IMR-90 (cell line): ENCODE results near the gene WNT9B. TPM values are rescaled to one million over a fixed set of nuclear protein-coding genes. Genes with fewer than 3 reads are reported as not detected.

Source experiments
- ATAC-seq: fragments of 200-7000 bp; cut with Tn5 transposase; 2 replicates; pipeline ENCODE4 v1.9.1; 2020; ENCODE audit warnings: low read depth, mild to moderate bottlenecking, moderate library complexity
- BruUV-seq: library from RNA; stranded (reverse); fragments of 400-500 nt; replicated peaks from 2 replicates; lab custom pipeline; 2021; lab: Mats Ljungman, UMichigan
- CTCF ChIA-PET: fragments of 300-600 bp; formaldehyde crosslinking; extraction: SDS; loops from one replicate; lab custom pipeline; 2021; ENCODE audit warnings: antibody characterized with exemption; lab: Yijun Ruan, JAX
- POLR2A ChIA-PET: fragments of 300-600 bp; sonication (Branson Sonifier 250); formaldehyde crosslinking; loops from one replicate; lab custom pipeline; 2022; ENCODE audit warnings: antibody characterized with exemption; ENCODE audit not compliant: unreplicated experiment; lab: Charles Lee
- DNase-seq: peaks from one replicate; pipeline ENCODE4 v3.0.0; 2013
- H2AFZ ChIP-seq: replicated peaks from 2 replicates; pipeline ENCODE3; 2013; ENCODE audit warnings: low read length, mild to moderate bottlenecking; ENCODE audit not compliant: poor library complexity
- H2AK5ac ChIP-seq: 2 replicates; pipeline ENCODE4 v1.6.1; 2013; ENCODE audit warnings: low read depth, low read length, inconsistent platforms
- H2AK9ac ChIP-seq: replicated peaks from 2 replicates; pipeline ENCODE3; 2013; ENCODE audit warnings: mild to moderate bottlenecking, low read depth, low read length, moderate library complexity; ENCODE audit not compliant: poor library complexity
- H2BK120ac ChIP-seq: 2 replicates; pipeline ENCODE4 v1.6.1; 2013; ENCODE audit warnings: low read depth, low read length, inconsistent platforms
- H2BK15ac ChIP-seq: 3 replicates; pipeline ENCODE4 v1.6.1; 2013; ENCODE audit warnings: low read depth, low read length, inconsistent platforms
- H2BK20ac ChIP-seq: 2 replicates; pipeline ENCODE4 v1.6.1; 2013; ENCODE audit warnings: low read depth, mild to moderate bottlenecking, inconsistent platforms, low read length, moderate library complexity
- H2BK5ac ChIP-seq: 2 replicates; pipeline ENCODE4 v1.6.1; 2013; ENCODE audit warnings: mild to moderate bottlenecking, low read depth, low read length, inconsistent platforms; ENCODE audit not compliant: poor library complexity, severe bottlenecking
- H3K14ac ChIP-seq: replicated peaks from 2 replicates; pipeline ENCODE4 v1.6.1; 2013; ENCODE audit warnings: low read depth, low read length, inconsistent platforms
- H3K18ac ChIP-seq: 2 replicates; pipeline ENCODE4 v1.6.1; 2013; ENCODE audit warnings: low read depth, low read length, control low read depth
- H3K23ac ChIP-seq: 2 replicates; pipeline ENCODE4 v1.6.1; 2013; ENCODE audit warnings: low read depth, low read length, inconsistent platforms
- H3K27ac ChIP-seq: 2 replicates; pipeline ENCODE4 v1.5.1; 2013; ENCODE audit warnings: mild to moderate bottlenecking, control low read depth, low read length; ENCODE audit not compliant: insufficient read depth
- H3K27me3 ChIP-seq: 2 replicates; pipeline ENCODE4 v1.6.1; 2013; ENCODE audit warnings: low read length; ENCODE audit not compliant: control insufficient read depth, insufficient read depth
- H3K36me3 ChIP-seq: 2 replicates; pipeline ENCODE4 v1.6.1; 2013; ENCODE audit warnings: low read length, mixed read lengths; ENCODE audit not compliant: control insufficient read depth, insufficient read depth
- H3K4ac ChIP-seq: 2 replicates; pipeline ENCODE4 v1.6.1; 2013; ENCODE audit warnings: low read depth, low read length, inconsistent platforms
- H3K4me1 ChIP-seq: 2 replicates; pipeline ENCODE4 v1.6.1; 2013; ENCODE audit warnings: low read length, mixed read lengths; ENCODE audit not compliant: control insufficient read depth, insufficient read depth
- H3K4me2 ChIP-seq: 2 replicates; pipeline ENCODE4 v1.6.1; 2013; ENCODE audit warnings: low read depth, mild to moderate bottlenecking, control low read depth, low read length, moderate library complexity
- H3K4me3 ChIP-seq: 2 replicates; pipeline ENCODE4 v1.5.1; 2013; ENCODE audit warnings: low read depth, mild to moderate bottlenecking, control low read depth, low read length, moderate library complexity; ENCODE audit not compliant: insufficient read depth
- H3K56ac ChIP-seq: 2 replicates; pipeline ENCODE4 v1.6.1; 2013; ENCODE audit warnings: low read length, inconsistent platforms; ENCODE audit not compliant: insufficient read depth; ENCODE audit errors: extremely low read depth
- H3K79me1 ChIP-seq, 2 experiments: 2 replicates each; pipeline ENCODE4 v1.6.1; 2013; ENCODE audit warnings: low read length in 2 of 2, inconsistent platforms in 1 of 2, low read depth in 1 of 2
- H3K9ac ChIP-seq: 2 replicates; pipeline ENCODE4 v1.6.1; 2013; ENCODE audit warnings: low read depth, low read length, control low read depth
- H3K9me1 ChIP-seq: 2 replicates; pipeline ENCODE4 v1.6.1; 2013; ENCODE audit warnings: low read length, inconsistent platforms; ENCODE audit not compliant: insufficient read depth
- H3K9me3 ChIP-seq: 2 replicates; pipeline ENCODE4 v1.6.1; 2013; ENCODE audit warnings: low read length; ENCODE audit not compliant: control insufficient read depth, insufficient read depth
- H4K20me1 ChIP-seq: 2 replicates; pipeline ENCODE4 v1.6.1; 2013; ENCODE audit warnings: low read length, inconsistent platforms; ENCODE audit not compliant: insufficient read depth
- H4K5ac ChIP-seq: 2 replicates; pipeline ENCODE4 v1.6.1; 2013; ENCODE audit warnings: mild to moderate bottlenecking, low read depth, low read length, control low read depth
- H4K8ac ChIP-seq, 2 experiments: 2 replicates each; pipeline ENCODE4 v1.6.1; 2013; ENCODE audit warnings: low read depth in 2 of 2, low read length in 2 of 2, control low read depth in 1 of 2, inconsistent platforms in 1 of 2
- H4K91ac ChIP-seq: 2 replicates; pipeline ENCODE4 v1.6.1; 2013; ENCODE audit warnings: low read depth, low read length, inconsistent platforms; ENCODE audit not compliant: insufficient read depth
- CEBPB ChIP-seq: IDR thresholded peaks from 2 replicates; pipeline ENCODE4 v1.6.1; 2012; ENCODE audit warnings: low read depth, low read length, improper control_type of control experiment
- CTCF ChIP-seq: conservative IDR thresholded peaks from 2 replicates; pipeline ENCODE4 v1.5.1; 2012; ENCODE audit warnings: mild to moderate bottlenecking, low read depth, low read length, improper control_type of control experiment
- WGBS, 2 experiments: methylation state at CpG; one replicate each; pipeline versions ENCODE4 v1.1.5 to v1.1.7; 2013; ENCODE audit warnings: missing lambda C conversion rate in 2 of 2; ENCODE audit not compliant: insufficient read length in 1 of 2; ENCODE audit errors: extremely low coverage in 2 of 2; 5-methylcytosine and 5-hydroxymethylcytosine counted together
- dilution Hi-C: fragments of 300-500 bp; cut with HindIII; formaldehyde crosslinking; loops from one replicate; pipeline ENCODE4 v1.14.3; 2018; ENCODE audit warnings: low sequenced_read_pairs; ENCODE audit not compliant: unreplicated experiment
- in situ Hi-C: fragments of 300-500 bp; cut with MboI; formaldehyde crosslinking; loops from 3 replicates; pipeline ENCODE4 v1.14.3; 2019; ENCODE audit warnings: low sequenced_read_pairs, inconsistent platforms, mixed read lengths
- intact Hi-C: fragments of 100-400 bp; cut with micrococcal nuclease; formaldehyde crosslinking; loops from 2 replicates; pipeline ENCODE4 v1.10.0; 2022
- polyA plus RNA-seq, 3 experiments: library from polyadenylated mRNA; depleted of rRNA; stranded (reverse); fragments of >200 nt; gene quantifications; 2 replicates each; pipeline ENCODE4 v1.2.3, GENCODE V29; 2012; ENCODE audit warnings: low replicate concordance in 1 of 3
- total RNA-seq: library from RNA; depleted of rRNA; stranded (reverse); fragments of >200 nt; gene quantifications from 2 replicates; pipeline ENCODE4 v1.2.3, GENCODE V29; 2012

The WNT9B gene
- total and polyA plus RNA-seq, 2 of the 4 experiments (the other 2 are of a cell fraction): not detected

- H2BK120ac ChIP-seq: no peak overlapping the region
- CTCF ChIA-PET: interaction anchor here (0.5 to 0.9 kb wide), 2 partner anchors 100 to 251 kb away, joined by 3 read pairs; no protein-coding TSS in a partner anchor
- ATAC-seq (no peak), DNase-seq (no peak)
- no peak overlapping the region for H4K8ac ChIP-seq
- H4K20me1 ChIP-seq: no peaks in the 10 kb centered on the region
- POLR2A ChIA-PET: no interaction called here
- intact Hi-C loops: loop anchor here (1.0 kb wide), 1 partner anchor 158 kb away; no protein-coding TSS in a partner anchor
- no peak overlapping the region for H3K4ac ChIP-seq
- in situ Hi-C loops: no loop called here
- H3K79me1 ChIP-seq: no peaks in the 10 kb centered on the region
- H4K5ac ChIP-seq: no peak overlapping the region
- H3K27me3 ChIP-seq: peaks cover 36% of the 10 kb centered on the region
- no peak overlapping the region for H3K56ac ChIP-seq
- H3K18ac ChIP-seq: no peak overlapping the region
- no peak overlapping the region for H3K9ac ChIP-seq
- no peak overlapping the region for H3K14ac ChIP-seq
- H4K91ac ChIP-seq: no peak overlapping the region
- no peak overlapping the region for H2AFZ ChIP-seq
- no peaks in the 10 kb centered on the region for H3K36me3 ChIP-seq
- H3K4me2 ChIP-seq: no peak overlapping the region
- dilution Hi-C loops: no loop called here
- no peak overlapping the region for H2BK5ac ChIP-seq
- WGBS, 2 experiments: no CpG with 5 or more reads among the region's 3 CpGs
- no peak overlapping the region for H3K27ac ChIP-seq
- no peak overlapping the region for H2BK15ac ChIP-seq
- TF ChIP-seq CTCF (peak; percentile 33), CEBPB (no peak)
- H3K9me1 ChIP-seq: no peaks in the 10 kb centered on the region
- H3K23ac ChIP-seq: no peak overlapping the region
- H3K9me3 ChIP-seq: peaks cover 7% of the 10 kb centered on the region
- no TSS peak for BruUV-seq
- H2AK5ac ChIP-seq: no peak overlapping the region
- no peak overlapping the region for H2AK9ac ChIP-seq
- no peak overlapping the region for H2BK20ac ChIP-seq
- no peaks in the 10 kb centered on the region for H3K4me1 ChIP-seq
- H3K4me3 ChIP-seq: no peak overlapping the region
Observed at GRCh38 chr17:46842835-46843234, 8.5 kb upstream of the WNT9B start.
